Measurements from ENCODE around the gene RPS24.

GRCh38 chr10:78045237-78045636 lies 11.6 kb downstream of the RPS24 start:
- TF ChIP-seq, protein P1, sequence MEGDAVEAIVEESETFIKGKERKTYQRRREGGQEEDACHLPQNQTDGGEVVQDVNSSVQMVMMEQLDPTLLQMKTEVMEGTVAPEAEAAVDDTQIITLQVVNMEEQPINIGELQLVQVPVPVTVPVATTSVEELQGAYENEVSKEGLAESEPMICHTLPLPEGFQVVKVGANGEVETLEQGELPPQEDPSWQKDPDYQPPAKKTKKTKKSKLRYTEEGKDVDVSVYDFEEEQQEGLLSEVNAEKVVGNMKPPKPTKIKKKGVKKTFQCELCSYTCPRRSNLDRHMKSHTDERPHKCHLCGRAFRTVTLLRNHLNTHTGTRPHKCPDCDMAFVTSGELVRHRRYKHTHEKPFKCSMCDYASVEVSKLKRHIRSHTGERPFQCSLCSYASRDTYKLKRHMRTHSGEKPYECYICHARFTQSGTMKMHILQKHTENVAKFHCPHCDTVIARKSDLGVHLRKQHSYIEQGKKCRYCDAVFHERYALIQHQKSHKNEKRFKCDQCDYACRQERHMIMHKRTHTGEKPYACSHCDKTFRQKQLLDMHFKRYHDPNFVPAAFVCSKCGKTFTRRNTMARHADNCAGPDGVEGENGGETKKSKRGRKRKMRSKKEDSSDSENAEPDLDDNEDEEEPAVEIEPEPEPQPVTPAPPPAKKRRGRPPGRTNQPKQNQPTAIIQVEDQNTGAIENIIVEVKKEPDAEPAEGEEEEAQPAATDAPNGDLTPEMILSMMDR (IDR thresholded peaks at IDR 0.05) = no peak
- TF ChIP-seq POLR2A (IDR thresholded peaks at IDR 0.05) = no peak
